HCT116 (cell line): ENCODE data around the gene PIEZO2.

Source experiments
- CBX3 ChIP-seq: IDR thresholded peaks from 2 replicates; pipeline ENCODE4 v1.6.1; 2012; ENCODE audit warnings: low read depth
- EZH2 ChIP-seq: fragments of 200-600 bp; sonication (generic); IDR thresholded peaks from 2 replicates; pipeline ENCODE4 v1.6.1; 2017; ENCODE audit warnings: antibody characterized with exemption, mixed run types
- JUND ChIP-seq: IDR thresholded peaks from 2 replicates; pipeline ENCODE4 v1.6.1; 2012
- POLR2A ChIP-seq: IDR thresholded peaks from 2 replicates; pipeline ENCODE4 v1.7.0; 2011; ENCODE audit warnings: borderline replicate concordance; ENCODE audit not compliant: insufficient read depth, insufficient read length; ENCODE audit errors: extremely low read depth
- POLR2AphosphoS5 ChIP-seq: IDR thresholded peaks from 2 replicates; pipeline ENCODE4 v1.6.1; 2011; ENCODE audit warnings: mild to moderate bottlenecking, low read depth, low read length, moderate library complexity
- RAD21 ChIP-seq: IDR thresholded peaks from 2 replicates; pipeline ENCODE4 v1.6.1; 2012; ENCODE audit warnings: low read depth, mild to moderate bottlenecking
- YY1 ChIP-seq: IDR thresholded peaks from 2 replicates; pipeline ENCODE4 v1.6.1; 2011; ENCODE audit warnings: low read length, low read depth, moderate library complexity, mild to moderate bottlenecking; ENCODE audit not compliant: insufficient replicate concordance; ENCODE audit errors: extremely low read depth
- ZNF274 ChIP-seq: fragments of 200-500 bp; sonication (Bioruptor generic); IDR thresholded peaks from 2 replicates; pipeline ENCODE4 v1.6.1; 2014; ENCODE audit warnings: mild to moderate bottlenecking, low read depth, low read length, inconsistent platforms
- TF ChIP-seq, protein P1 (sequence below), 3 experiments: fragments of 200-600 bp in 1 of 3; sonication (generic) in 1 of 3; IDR thresholded peaks in 2 of 3; conservative IDR thresholded peaks in 1 of 3; 2 replicates each; pipeline ENCODE4 v1.5.1; 2012 to 2017; ENCODE audit warnings: low read depth in 2 of 3, low read length in 2 of 3, antibody characterized with exemption in 1 of 3, borderline replicate concordance in 1 of 3, control low read depth in 1 of 3, mild to moderate bottlenecking in 1 of 3, mixed read lengths in 1 of 3, mixed run types in 1 of 3, moderate library complexity in 1 of 3; ENCODE audit not compliant: insufficient read depth in 1 of 3
- TF ChIP-seq, protein P2 (sequence below): IDR thresholded peaks from 2 replicates; pipeline ENCODE4 v1.6.1; 2012
- TF ChIP-seq, protein P3 (sequence below): IDR thresholded peaks from 2 replicates; pipeline ENCODE4 v1.6.1; 2012; ENCODE audit warnings: low read depth
- TF ChIP-seq, protein P4 (sequence below): IDR thresholded peaks from 2 replicates; pipeline ENCODE4 v1.6.1; 2012

DNA sequence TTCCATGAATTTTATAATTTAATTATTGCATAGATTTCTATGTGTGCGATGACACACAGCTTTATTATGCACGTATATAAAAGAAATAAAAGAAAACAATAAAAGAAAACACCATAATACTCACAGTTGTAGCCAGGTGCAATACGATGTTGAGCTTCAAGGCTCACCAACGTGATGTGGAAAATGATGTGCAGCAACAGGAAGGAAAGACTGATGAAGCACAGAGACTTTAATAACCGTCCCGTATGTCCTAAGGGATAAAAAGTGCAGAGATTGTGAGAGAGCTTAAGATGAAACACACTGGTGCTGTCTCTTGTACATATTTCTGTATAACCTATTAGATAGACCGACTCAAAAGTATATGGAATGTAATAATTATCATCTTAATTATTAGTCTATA, 170.0 kb downstream of the PIEZO2 start:
- no peak for TF ChIP-seq EZH2
- TF ChIP-seq, protein P1, sequence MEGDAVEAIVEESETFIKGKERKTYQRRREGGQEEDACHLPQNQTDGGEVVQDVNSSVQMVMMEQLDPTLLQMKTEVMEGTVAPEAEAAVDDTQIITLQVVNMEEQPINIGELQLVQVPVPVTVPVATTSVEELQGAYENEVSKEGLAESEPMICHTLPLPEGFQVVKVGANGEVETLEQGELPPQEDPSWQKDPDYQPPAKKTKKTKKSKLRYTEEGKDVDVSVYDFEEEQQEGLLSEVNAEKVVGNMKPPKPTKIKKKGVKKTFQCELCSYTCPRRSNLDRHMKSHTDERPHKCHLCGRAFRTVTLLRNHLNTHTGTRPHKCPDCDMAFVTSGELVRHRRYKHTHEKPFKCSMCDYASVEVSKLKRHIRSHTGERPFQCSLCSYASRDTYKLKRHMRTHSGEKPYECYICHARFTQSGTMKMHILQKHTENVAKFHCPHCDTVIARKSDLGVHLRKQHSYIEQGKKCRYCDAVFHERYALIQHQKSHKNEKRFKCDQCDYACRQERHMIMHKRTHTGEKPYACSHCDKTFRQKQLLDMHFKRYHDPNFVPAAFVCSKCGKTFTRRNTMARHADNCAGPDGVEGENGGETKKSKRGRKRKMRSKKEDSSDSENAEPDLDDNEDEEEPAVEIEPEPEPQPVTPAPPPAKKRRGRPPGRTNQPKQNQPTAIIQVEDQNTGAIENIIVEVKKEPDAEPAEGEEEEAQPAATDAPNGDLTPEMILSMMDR (IDR thresholded peaks at IDR 0.05 in 2 of 3, conservative IDR thresholded peaks at IDR 0.05 in 1 of 3; ENCODE audit: borderline replicate concordance in 1 of 3, insufficient read depth in 1 of 3, low read depth in 2 of 3, low read length in 2 of 3): no peak
- no peak for TF ChIP-seq POLR2A
- TF ChIP-seq POLR2AphosphoS5: no peak
- no peak for TF ChIP-seq CBX3
- TF ChIP-seq RAD21: no peak
- no peak for TF ChIP-seq JUND
- TF ChIP-seq, protein P2, sequence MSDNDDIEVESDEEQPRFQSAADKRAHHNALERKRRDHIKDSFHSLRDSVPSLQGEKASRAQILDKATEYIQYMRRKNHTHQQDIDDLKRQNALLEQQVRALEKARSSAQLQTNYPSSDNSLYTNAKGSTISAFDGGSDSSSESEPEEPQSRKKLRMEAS: no peak
- TF ChIP-seq, protein P3, sequence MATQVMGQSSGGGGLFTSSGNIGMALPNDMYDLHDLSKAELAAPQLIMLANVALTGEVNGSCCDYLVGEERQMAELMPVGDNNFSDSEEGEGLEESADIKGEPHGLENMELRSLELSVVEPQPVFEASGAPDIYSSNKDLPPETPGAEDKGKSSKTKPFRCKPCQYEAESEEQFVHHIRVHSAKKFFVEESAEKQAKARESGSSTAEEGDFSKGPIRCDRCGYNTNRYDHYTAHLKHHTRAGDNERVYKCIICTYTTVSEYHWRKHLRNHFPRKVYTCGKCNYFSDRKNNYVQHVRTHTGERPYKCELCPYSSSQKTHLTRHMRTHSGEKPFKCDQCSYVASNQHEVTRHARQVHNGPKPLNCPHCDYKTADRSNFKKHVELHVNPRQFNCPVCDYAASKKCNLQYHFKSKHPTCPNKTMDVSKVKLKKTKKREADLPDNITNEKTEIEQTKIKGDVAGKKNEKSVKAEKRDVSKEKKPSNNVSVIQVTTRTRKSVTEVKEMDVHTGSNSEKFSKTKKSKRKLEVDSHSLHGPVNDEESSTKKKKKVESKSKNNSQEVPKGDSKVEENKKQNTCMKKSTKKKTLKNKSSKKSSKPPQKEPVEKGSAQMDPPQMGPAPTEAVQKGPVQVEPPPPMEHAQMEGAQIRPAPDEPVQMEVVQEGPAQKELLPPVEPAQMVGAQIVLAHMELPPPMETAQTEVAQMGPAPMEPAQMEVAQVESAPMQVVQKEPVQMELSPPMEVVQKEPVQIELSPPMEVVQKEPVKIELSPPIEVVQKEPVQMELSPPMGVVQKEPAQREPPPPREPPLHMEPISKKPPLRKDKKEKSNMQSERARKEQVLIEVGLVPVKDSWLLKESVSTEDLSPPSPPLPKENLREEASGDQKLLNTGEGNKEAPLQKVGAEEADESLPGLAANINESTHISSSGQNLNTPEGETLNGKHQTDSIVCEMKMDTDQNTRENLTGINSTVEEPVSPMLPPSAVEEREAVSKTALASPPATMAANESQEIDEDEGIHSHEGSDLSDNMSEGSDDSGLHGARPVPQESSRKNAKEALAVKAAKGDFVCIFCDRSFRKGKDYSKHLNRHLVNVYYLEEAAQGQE: no peak
- no peak for TF ChIP-seq YY1
- TF ChIP-seq, protein P4, sequence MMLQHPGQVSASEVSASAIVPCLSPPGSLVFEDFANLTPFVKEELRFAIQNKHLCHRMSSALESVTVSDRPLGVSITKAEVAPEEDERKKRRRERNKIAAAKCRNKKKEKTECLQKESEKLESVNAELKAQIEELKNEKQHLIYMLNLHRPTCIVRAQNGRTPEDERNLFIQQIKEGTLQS: no peak
- TF ChIP-seq ZNF274: no peak
